Measurements from ENCODE around the gene STYXL2.
A peak's percentile ranks its signal among the peaks of the same experiment; 100 is the strongest.

The STYXL2 gene

DNA sequence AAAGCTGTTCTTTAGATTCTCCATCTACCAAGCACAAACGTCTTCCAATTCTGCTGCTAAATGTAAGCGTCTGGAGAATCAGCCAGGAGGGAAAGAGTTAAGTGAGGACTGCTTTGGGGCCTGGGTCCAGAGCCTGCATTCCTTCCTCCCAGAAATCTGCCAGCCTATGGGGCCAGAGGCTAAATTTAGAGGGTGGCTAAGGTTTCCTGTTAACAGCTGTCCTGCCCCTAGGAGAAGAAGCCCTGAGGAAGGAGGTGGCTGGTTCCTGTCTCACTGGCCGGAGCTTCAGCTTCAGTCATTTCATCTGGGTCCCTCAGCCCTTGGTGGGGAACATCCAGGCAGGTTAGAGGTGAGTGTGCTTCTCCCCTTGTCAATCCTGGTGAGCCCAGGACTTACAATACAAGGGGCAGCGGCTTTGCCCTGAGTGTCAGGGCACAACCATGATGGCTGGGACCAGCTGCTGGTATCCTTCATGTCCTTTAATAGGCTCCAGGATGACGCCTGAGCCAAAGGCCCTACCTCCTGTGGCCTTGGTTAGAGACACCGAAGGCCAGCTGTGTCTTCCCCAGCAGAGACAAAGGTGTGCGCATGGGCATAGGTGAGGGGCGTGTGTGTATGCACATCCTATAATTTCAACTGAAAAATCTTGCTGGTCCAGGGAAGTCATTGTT lies at the start of gene STYXL2:
Gene STYXL2 (plus strand): TSS at position 230 of the 671 bp plus-strand sequence. CDS start 775 bp downstream, outside the sequence.
- no peak for DNase-seq

GRCh38 chr1:167051907-167052306 lies 42.0 kb upstream of the STYXL2 start:
- no peak for DNase-seq

DNA sequence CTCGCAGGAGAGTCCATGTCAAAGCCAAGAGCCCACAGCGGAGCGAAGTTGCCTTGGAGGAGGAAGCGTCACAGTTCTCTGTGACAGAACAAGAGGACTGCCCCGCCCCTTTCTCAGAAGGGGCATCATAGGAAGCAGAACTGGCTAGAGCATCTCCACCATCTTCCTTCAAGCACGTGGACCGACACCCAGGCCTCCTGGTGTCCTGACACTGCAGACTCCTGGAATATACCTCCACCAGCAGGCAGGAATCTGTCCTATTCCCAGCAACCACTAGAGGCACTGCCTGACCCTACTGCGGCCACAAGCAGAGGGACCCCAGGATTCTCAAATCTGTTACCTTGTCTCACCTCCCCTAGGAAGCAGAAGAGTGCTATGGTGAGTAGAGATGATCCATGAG lies 41.5 kb upstream of the STYXL2 start:
- no peak for DNase-seq

- no peak for DNase-seq
Observed at GRCh38 chr1:167054531-167054930, 39.3 kb upstream of the STYXL2 start.

- DNase-seq = no peak
Observed at GRCh38 chr1:167054946-167055630, 38.8 kb upstream of the STYXL2 start.

DNA sequence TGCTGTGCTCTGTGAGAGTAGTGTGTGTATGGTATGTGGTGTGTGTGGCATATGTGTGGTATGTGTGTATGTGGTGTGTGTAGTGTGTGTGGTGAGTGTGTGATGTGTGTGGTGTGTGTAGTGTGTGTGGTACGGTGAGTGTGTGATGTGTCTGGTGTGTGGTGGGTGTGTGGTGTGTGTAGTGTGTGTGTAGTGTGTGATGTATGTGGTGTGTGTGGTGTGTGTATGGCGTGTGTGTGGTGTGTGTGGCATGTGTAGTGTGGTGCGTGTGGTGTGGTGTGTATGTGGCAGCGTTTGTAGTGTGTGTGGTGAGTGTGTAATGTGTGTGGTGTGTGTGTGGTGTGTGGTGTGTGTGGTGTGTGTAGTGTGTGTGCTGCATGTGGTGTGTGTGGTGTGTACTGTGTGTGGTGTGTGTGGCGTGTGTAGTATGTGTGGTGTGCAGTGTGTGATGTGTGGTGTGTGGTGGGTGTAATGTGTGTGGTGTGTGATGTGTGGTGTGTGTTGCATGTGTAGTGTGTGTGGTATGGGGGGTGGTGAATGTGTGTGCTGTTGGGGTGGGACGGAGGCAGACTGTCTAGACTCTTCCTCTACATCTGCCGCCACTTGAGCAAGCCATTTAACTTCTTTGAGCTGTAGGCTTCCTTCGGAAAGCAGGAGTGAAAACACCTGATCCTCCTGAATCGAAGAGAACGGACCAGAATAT lies 37.2 kb upstream of the STYXL2 start:
- DNase-seq = no peak

DNA sequence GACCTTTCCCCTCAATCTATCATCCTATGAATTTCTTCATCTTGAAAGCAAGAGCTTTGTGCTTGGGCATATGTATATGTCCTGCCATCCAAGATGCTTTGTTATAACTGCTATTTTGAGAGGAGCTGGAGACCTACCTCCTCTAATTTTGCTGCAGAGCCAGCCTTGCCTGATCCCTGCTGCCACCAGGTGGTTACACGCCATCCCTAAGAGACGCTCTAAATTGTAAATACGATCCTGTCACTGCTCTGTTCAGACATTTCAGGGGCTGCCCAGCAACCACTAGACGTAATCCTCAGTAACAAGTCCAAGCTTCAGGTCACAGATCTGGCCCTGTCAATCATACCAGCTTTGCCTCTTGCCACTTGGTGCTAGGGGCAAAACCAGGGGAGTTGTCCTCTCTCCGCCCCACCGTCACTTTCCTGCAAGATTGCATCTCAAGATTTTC lies 36.6 kb upstream of the STYXL2 start:
- DNase-seq = peak; percentile 59

DNA sequence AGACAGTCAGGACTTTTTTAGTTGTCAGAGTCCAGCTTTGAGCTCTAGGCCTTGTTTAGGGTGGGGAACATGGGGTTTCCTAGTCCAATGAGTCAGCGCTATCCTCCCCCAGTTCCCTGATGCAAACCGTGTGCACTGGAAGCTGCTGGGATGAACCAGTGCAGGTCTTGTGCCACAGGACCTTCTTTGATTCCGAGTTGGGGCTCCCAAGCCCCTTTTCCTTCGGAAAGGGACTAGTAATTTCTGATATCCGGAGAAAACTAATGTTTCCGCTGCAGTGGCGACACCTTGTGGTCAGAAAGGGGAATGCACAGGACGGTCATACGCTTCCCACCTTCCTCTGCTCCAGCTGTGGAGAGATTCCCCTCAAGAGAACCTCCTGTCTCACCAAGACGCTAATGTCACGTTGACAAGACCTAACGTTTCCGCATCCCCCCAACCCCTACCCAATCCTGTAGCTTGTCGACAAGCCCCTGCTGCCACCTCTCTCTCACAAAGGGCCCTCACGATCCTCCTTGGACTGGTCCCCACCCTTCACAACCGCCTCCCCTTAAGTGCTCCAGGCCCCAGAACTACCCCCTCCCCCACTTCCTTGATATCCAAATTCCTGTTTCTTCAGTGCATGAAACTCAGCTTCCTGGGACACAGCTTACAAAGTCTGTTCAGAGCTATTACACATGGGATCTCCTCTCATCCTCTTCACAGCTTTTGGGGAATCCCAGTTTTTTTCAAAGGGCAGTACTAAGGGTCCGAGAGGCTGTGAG lies 34.6 kb upstream of the STYXL2 start:
- DNase-seq = peak; percentile 64

DNA sequence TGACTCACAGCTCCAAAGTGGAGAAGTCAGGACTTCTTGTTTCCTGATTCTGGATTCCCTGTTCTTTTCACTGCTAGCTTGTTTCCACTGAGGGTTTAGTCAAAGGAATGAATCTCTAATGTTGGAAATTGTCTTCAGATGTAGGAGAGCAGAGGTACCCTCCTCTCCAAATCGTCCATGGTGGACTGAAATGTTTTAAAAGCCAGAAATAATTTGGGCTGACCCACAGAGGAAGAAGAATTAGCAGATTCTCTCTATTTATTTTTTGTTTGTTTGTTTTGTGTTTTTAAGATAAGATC lies 34.1 kb upstream of the STYXL2 start:
- DNase-seq = no peak

- DNase-seq = no peak
Observed at GRCh38 chr1:167060141-167061072, 33.5 kb upstream of the STYXL2 start.

GRCh38 chr1:167061073-167061464 lies 32.8 kb upstream of the STYXL2 start:
- DNase-seq = no peak

DNA sequence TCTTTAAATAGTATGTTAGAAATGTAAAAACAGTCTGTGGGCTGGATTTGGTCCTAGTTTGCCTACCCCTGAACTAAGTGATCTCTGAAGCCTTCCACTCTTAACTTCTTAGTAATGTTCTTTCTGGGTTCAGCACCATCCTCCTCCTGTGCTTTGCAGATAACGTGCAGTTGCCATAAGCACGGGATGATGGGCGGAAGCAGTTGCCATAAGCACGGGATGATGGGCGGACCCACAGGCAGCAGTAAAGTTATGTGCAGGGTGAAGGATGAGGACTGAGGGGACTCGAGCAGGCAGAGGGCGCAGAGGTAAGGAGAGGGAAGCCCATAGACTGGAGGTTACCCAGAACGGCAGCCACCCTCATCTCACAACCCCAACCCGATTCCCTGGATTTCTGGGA lies 29.3 kb upstream of the STYXL2 start:
- DNase-seq = no peak

DNA sequence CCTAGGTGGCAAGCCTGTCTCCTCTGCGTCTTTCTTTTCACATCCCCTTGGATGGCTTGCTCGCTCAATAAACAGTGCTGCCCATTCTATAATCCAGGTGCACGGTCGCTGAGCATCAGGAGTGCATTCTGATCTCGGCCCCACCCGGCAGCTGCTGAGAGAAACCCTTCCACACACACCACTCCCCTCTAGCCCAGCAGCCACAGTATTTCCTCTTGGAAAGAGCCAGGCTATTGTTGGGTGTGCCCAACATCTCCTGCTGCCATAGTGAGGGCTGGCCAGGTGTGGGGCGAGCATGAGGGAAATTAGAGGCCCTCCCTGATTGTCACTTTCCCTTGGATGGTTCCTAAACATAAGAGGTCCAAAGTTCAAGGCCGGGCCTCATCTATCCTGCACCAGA lies 28.4 kb upstream of the STYXL2 start:
- no peak for DNase-seq

GRCh38 chr1:167066333-167067122 lies 27.3 kb upstream of the STYXL2 start:
- peak; percentile 65 for DNase-seq

DNA sequence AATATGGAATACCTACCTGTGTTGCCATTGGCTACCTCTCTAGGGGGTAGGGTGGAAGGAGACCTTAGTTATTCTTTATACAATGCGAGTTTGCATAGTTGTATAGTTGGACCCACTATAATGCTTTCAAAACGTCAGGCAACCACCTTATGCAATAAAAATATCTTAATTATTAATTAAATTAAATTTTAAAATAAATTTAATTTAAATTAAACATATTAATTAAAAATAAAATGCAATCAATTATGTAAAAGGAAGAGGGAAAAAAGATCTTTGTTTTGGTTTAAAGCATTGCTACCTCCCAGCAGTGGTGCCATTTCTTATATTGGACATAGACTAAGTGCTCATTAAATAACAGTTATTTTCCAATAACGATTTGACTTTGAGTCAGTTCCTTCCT lies 26.0 kb upstream of the STYXL2 start:
- DNase-seq = no peak

GRCh38 chr1:167068761-167069160 lies 25.1 kb upstream of the STYXL2 start:
- no peak for DNase-seq

DNA sequence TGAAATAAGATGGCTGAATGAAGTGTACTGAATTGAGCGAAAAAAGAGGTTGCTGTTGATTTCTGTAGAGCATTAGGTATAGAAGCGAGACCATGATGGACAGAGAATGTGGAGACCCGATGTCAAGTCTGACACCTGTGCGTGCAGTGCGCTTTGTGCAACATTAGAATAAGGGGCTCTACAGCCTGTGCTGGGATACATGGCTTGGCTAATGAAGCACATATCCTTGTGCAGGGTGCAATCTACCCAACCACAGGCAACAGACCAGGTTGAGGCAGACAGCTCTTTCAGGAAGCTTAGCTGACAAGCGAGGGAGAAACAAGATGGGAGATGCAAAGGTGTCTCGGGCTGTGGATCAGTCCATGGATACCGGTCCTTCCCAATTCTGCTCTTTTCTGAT lies 22.6 kb upstream of the STYXL2 start:
- no peak for DNase-seq

GRCh38 chr1:167076136-167076710 lies 17.7 kb upstream of the STYXL2 start:
- DNase-seq = no peak

DNA sequence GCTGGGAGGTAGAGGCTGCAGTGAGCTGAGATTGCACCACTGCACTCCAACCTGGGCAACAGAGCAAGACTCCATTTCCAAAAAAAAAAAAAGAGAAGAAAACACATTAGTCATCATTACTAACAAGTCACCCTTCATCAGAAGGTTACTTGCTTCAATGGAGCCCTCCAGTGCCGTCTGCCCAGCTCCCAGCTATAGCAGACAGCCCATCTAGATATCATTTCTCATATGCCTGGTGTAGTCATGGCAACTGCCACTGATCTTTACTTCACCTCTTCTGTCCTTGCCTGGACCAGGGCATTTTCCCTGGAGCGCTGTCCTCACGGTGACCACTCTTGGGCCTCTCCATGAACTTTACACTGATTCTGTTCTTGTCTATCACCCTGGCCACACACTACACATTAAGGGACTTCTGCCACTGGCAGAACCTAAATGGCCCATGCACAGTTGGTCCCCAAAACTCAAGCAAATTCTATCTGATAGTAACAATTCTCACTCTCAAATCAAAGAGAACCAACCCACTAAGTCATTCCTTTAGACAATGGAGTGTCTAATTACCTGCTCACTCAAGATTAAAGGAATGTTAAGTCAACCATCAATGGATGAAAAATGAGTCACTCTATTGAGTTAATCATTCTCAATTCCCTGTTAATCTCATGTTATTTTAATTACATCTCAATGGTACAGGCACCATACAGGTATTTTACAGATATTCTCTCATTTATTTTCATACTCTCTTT lies 16.6 kb upstream of the STYXL2 start:
- no peak for DNase-seq

GRCh38 chr1:167077868-167078210 lies 16.0 kb upstream of the STYXL2 start:
- no peak for DNase-seq

Data from NCI-H1694 treated with DMSO at 0.1 percent for 48 hours (cell line).